Stimulated activated naive B cell treated with anti-CD40 and anti-IgM and Interleukin-4, amounts not matched to agents 10 μg/mL and 1 μg/mL and 100 μg/mL, for 72 hours (primary cell): ENCODE measurements around the gene KRT17.
"Not testable (repeated sequence)": the region's sequence is repeated elsewhere in the genome, so short reads cannot be mapped to it uniquely, and the experiment has no call there.

ENCODE experiments used
- ATAC-seq, 2 donors: fragments of 150-1000 bp; cut with Tn5 transposase; replicated peaks; 2 replicates each; pipeline ENCODE4 v1.10.0; 2021; ENCODE audit warnings: moderate library complexity in 1 of 2
- DNase-seq: peaks from one replicate; pipeline ENCODE4 v3.0.0; 2021
- H3K27ac Mint-ChIP-seq: one replicate; pipeline ENCODE4 v1.8.0; 2022; ENCODE audit warnings: mild to moderate bottlenecking, mixed read lengths
- H3K27me3 Mint-ChIP-seq, 2 donors: one replicate each; pipeline ENCODE4 v1.8.0; 2022; ENCODE audit warnings: mixed read lengths in 2 of 2
- H3K36me3 Mint-ChIP-seq, 2 donors: one replicate each; pipeline ENCODE4 v1.8.0; 2022; ENCODE audit warnings: mixed read lengths in 2 of 2, mild to moderate bottlenecking in 1 of 2
- H3K4me1 Mint-ChIP-seq, 2 donors: one replicate each; pipeline ENCODE4 v1.8.0; 2022; ENCODE audit warnings: mixed read lengths in 2 of 2, mild to moderate bottlenecking in 1 of 2
- H3K4me3 Mint-ChIP-seq, 2 donors: one replicate each; pipeline ENCODE4 v1.8.0; 2022; ENCODE audit warnings: mild to moderate bottlenecking in 2 of 2, mixed read lengths in 2 of 2, moderate library complexity in 1 of 2
- H3K9me3 Mint-ChIP-seq, 2 donors: one replicate each; pipeline ENCODE4 v1.8.0; 2022; ENCODE audit warnings: mixed read lengths in 2 of 2, mild to moderate bottlenecking in 1 of 2

The KRT17 gene

GRCh38 chr17:41622340-41623183 lies 1.8 kb downstream of the KRT17 start:
- H3K4me3 Mint-ChIP-seq, H3K27ac Mint-ChIP-seq, H3K36me3 Mint-ChIP-seq, H3K9me3 Mint-ChIP-seq, ATAC-seq, H3K4me1 Mint-ChIP-seq, DNase-seq: not testable (repeated sequence)
- peaks cover 32 to 35% of the 10 kb centered on the region in 2 donors for H3K27me3 Mint-ChIP-seq

GRCh38 chr17:41621916-41622315 lies 2.5 kb downstream of the KRT17 start:
- DNase-seq: no peak
- ATAC-seq: no peak
- H3K36me3 Mint-ChIP-seq: no peaks in the 10 kb centered on the region
- no peak overlapping the region for H3K27ac Mint-ChIP-seq
- peaks cover 29 to 35% of the 10 kb centered on the region in 2 donors for H3K27me3 Mint-ChIP-seq
- no peaks in the 10 kb centered on the region for H3K9me3 Mint-ChIP-seq
- no peaks in the 10 kb centered on the region for H3K4me1 Mint-ChIP-seq
- H3K4me3 Mint-ChIP-seq: no peak overlapping the region

GRCh38 chr17:41621435-41621817 lies 2.9 kb downstream of the KRT17 start:
- peaks cover 29 to 39% of the 10 kb centered on the region in 2 donors for H3K27me3 Mint-ChIP-seq
- H3K4me1 Mint-ChIP-seq, H3K27ac Mint-ChIP-seq, DNase-seq, H3K36me3 Mint-ChIP-seq, H3K9me3 Mint-ChIP-seq, H3K4me3 Mint-ChIP-seq, ATAC-seq: not testable (repeated sequence)

GRCh38 chr17:41620583-41621434 lies 3.6 kb downstream of the KRT17 start:
- Mint-ChIP-seq H3K27ac (no peak overlapping the region), H3K27me3 (peaks cover 23 to 37% of the 10 kb centered on the region in 2 donors), H3K9me3 (no peaks in the 10 kb centered on the region), H3K4me3 (no peak overlapping the region), H3K4me1 (no peaks in the 10 kb centered on the region), H3K36me3 (no peaks in the 10 kb centered on the region)
- DNase-seq: no peak
- ATAC-seq: no peak

GRCh38 chr17:41619927-41620582 lies 4.3 kb downstream of the KRT17 start:
- not testable (repeated sequence) for H3K27ac Mint-ChIP-seq, H3K36me3 Mint-ChIP-seq, DNase-seq, H3K4me3 Mint-ChIP-seq, H3K4me1 Mint-ChIP-seq, H3K9me3 Mint-ChIP-seq, ATAC-seq
- peaks cover 24 to 41% of the 10 kb centered on the region in 2 donors for H3K27me3 Mint-ChIP-seq

- ATAC-seq (no peak), DNase-seq (no peak)
- H3K4me1 Mint-ChIP-seq: no peaks in the 10 kb centered on the region
- no peaks in the 10 kb centered on the region for H3K36me3 Mint-ChIP-seq
- H3K4me3 Mint-ChIP-seq: no peak overlapping the region
- no peak overlapping the region for H3K27ac Mint-ChIP-seq
- H3K27me3 Mint-ChIP-seq: peaks cover 22 to 36% of the 10 kb centered on the region in 2 donors
- no peaks in the 10 kb centered on the region for H3K9me3 Mint-ChIP-seq
Observed at GRCh38 chr17:41619036-41619926, 5.1 kb downstream of the KRT17 start.

GRCh38 chr17:41618341-41619035 lies 5.9 kb downstream of the KRT17 start:
- H3K36me3 Mint-ChIP-seq: no peaks in the 10 kb centered on the region
- no peak for DNase-seq
- no peaks in the 10 kb centered on the region for H3K4me1 Mint-ChIP-seq
- ATAC-seq: no peak
- peaks cover 26 to 40% of the 10 kb centered on the region in 2 donors for H3K27me3 Mint-ChIP-seq
- H3K9me3 Mint-ChIP-seq: no peaks in the 10 kb centered on the region
- H3K27ac Mint-ChIP-seq: no peak overlapping the region
- no peak overlapping the region for H3K4me3 Mint-ChIP-seq

GRCh38 chr17:41617698-41618097 lies 6.7 kb downstream of the KRT17 start:
- Mint-ChIP-seq H3K9me3 (no peaks in the 10 kb centered on the region), H3K36me3 (no peaks in the 10 kb centered on the region), H3K27me3 (peaks cover 27 to 42% of the 10 kb centered on the region in 2 donors), H3K27ac (no peak overlapping the region), H3K4me3 (no peak overlapping the region), H3K4me1 (no peaks in the 10 kb centered on the region)
- DNase-seq: no peak
- no peak for ATAC-seq

GRCh38 chr17:41617136-41617535 lies 7.2 kb downstream of the KRT17 start:
- DNase-seq: no peak
- H3K4me1 Mint-ChIP-seq: no peaks in the 10 kb centered on the region
- no peaks in the 10 kb centered on the region for H3K36me3 Mint-ChIP-seq

GRCh38 chr17:41616486-41616885 lies 7.9 kb downstream of the KRT17 start:
- not testable (repeated sequence) for H3K36me3 Mint-ChIP-seq, ATAC-seq, H3K9me3 Mint-ChIP-seq, H3K4me1 Mint-ChIP-seq, H3K27ac Mint-ChIP-seq, DNase-seq, H3K4me3 Mint-ChIP-seq
- H3K27me3 Mint-ChIP-seq: peaks cover 33 to 42% of the 10 kb centered on the region in 2 donors

More at GRCh38 chr17:41617136-41617535, 7.2 kb downstream of the KRT17 start:
- ATAC-seq: no peak
- Mint-ChIP-seq H3K27me3 (peaks cover 31 to 42% of the 10 kb centered on the region in 2 donors), H3K4me3 (no peak overlapping the region), H3K27ac (no peak overlapping the region), H3K9me3 (no peaks in the 10 kb centered on the region)

GRCh38 chr17:41615454-41615853 lies 8.9 kb downstream of the KRT17 start:
- Mint-ChIP-seq H3K4me3 (no peak overlapping the region), H3K27me3 (peaks cover 38 to 40% of the 10 kb centered on the region in 2 donors), H3K4me1 (no peaks in the 10 kb centered on the region), H3K36me3 (no peaks in the 10 kb centered on the region), H3K9me3 (no peaks in the 10 kb centered on the region), H3K27ac (no peak overlapping the region)
- ATAC-seq (no peak), DNase-seq (no peak)

GRCh38 chr17:41614767-41615166 lies 9.6 kb downstream of the KRT17 start:
- ATAC-seq, H3K27ac Mint-ChIP-seq, H3K4me3 Mint-ChIP-seq, H3K4me1 Mint-ChIP-seq, DNase-seq, H3K36me3 Mint-ChIP-seq, H3K9me3 Mint-ChIP-seq: not testable (repeated sequence)
- H3K27me3 Mint-ChIP-seq: peaks cover 35 to 39% of the 10 kb centered on the region in 2 donors

- H3K27ac Mint-ChIP-seq: no peak overlapping the region
- H3K9me3 Mint-ChIP-seq: no peaks in the 10 kb centered on the region
- no peak for DNase-seq
- no peak for ATAC-seq
- H3K4me1 Mint-ChIP-seq: no peaks in the 10 kb centered on the region
- peaks cover 34 to 43% of the 10 kb centered on the region in 2 donors for H3K27me3 Mint-ChIP-seq
- H3K36me3 Mint-ChIP-seq: peaks cover 0 to 2% of the 10 kb centered on the region in 2 donors
- no peak overlapping the region for H3K4me3 Mint-ChIP-seq
Observed at GRCh38 chr17:41614098-41614497, 10.3 kb downstream of the KRT17 start.
